ENCODE results near the gene FRMD8. TPM values are rescaled to one million over a fixed set of nuclear protein-coding genes. Genes with fewer than 3 reads are reported as not detected.
A peak's percentile ranks its signal among the peaks of the same experiment; 100 is the strongest.

FRMD8 gene
- total and polyA plus RNA-seq, 9 of the 15 experiments (the other 6 are each of a cell fraction or from before 2014, with no cell fraction given) = 4.5 to 54.5 (median 15.8) TPM

- TF ChIP-seq THAP12 (CRISPR knock-in tag; IDR thresholded peaks at IDR 0.05) (no peak), CHAMP1 (IDR thresholded peaks at IDR 0.05) (no peak), GATAD2B (IDR thresholded peaks at IDR 0.05; ENCODE audit: borderline replicate concordance) (no peak), POLR2G (IDR thresholded peaks at IDR 0.05; ENCODE audit: low read depth, low read length) (no peak), YBX1 (IDR thresholded peaks at IDR 0.05) (no peak), POLR2B (IDR thresholded peaks at IDR 0.05; ENCODE audit: low read depth, partially characterized antibody) (peak; percentile 34), SNAPC5 (CRISPR knock-in tag; IDR thresholded peaks at IDR 0.05) (no peak), ZBTB49 (CRISPR knock-in tag; IDR thresholded peaks at IDR 0.05; ENCODE audit: borderline replicate concordance) (no peak), ZZZ3 (IDR thresholded peaks at IDR 0.05) (no peak), SUPT5H (IDR thresholded peaks at IDR 0.05) (peak; percentile 49), POLR2A (conservative IDR thresholded peaks at IDR 0.05) (peak; percentile 47), EP300 (IDR thresholded peaks at IDR 0.05; ENCODE audit: low read length) (no peak), TCF3 (CRISPR knock-in tag; IDR thresholded peaks at IDR 0.05) (no peak)
Measured at GRCh38 chr11:65431451-65432099, 45.1 kb downstream of the FRMD8 start (continued).

Data from K562 (cell line).